ENCODE data around the gene GAL3ST2. TPM values are rescaled to one million over a fixed set of nuclear protein-coding genes. Genes with fewer than 3 reads are reported as not detected.
"Not testable (repeated sequence)": the region's sequence is repeated elsewhere in the genome, so short reads cannot be mapped to it uniquely, and the experiment has no call there.

GAL3ST2 gene
- polyA plus RNA-seq, 3 donors, result 0.22 to 0.40 (median 0.37) TPM

DNA sequence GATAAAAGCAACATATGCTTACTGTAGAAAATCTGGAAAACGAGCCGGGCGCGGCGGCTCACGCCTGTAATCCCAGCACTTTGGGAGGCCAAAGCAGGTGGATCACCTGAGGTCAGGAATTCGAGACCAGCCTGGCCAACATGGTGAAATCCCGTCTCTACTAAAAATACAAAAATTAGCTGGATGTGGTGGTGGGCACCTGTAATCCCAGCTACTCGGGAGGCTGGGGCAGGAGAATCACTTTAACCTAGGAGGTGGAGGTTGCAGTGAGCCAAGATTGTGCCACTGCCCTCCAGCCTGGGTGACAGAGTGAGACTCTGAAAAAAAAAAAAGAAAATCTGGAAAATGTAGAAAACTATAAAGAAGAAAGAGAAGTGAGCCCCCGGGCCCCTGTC, 41.2 kb downstream of the GAL3ST2 start:
- DNase-seq (ENCODE audit: low read depth in 3 of 3, low spot score in 2 of 3), result not testable (repeated sequence)

DNA sequence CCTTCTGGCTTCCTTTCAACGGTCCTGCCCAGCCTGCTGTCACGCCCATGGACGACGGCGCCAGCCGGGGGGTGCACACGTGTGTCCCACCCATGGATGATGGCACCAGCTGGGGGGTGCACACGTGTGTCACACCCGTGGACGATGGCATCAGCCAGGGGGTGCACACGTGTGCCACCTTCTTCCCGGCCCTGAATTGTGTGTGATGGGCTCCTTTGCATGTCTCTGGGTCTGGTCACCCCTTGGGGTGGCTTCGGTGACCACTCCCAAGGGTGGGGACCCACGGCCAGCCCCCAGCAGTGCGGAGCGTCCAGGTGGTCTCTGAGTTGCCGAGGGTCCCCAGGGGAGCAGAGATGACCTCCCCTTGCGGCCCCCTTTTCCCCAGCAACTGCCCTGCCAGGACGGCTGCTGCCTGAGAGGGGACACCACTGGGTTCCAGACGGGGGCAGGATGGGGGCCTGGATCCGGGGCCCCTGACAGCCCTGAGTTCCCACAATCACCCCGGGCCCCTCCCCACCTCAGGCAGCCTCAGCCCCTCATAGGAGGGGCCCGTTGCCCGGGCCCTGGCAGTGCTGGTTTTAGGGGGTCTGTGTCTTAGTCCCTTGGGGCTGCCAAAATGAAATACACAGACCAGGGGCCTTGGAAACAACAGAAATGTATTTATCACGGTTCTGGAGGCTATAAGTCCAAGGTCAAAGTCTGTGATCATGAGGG, 41.8 kb downstream of the GAL3ST2 start:
- DNase-seq (ENCODE audit: low read depth in 3 of 3, low spot score in 2 of 3), result no peak

DNA sequence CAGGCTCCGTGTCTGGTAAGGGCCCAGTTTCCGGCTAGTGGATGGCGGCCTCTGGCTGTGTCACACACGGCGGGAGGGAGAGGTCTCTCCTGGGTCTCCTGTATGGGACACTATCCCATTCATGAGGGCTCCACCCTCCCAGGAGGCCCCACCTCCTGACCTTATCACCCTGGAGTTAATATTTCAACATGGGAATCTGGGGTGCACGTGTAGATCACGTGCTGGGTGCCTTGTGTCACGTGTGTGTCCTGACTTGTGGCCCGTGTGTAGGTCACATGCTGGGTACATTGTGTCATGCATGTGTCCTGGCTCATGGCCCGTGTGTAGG, 42.3 kb downstream of the GAL3ST2 start:
- no peak for DNase-seq (ENCODE audit: low read depth in 3 of 3, low spot score in 2 of 3)

DNA sequence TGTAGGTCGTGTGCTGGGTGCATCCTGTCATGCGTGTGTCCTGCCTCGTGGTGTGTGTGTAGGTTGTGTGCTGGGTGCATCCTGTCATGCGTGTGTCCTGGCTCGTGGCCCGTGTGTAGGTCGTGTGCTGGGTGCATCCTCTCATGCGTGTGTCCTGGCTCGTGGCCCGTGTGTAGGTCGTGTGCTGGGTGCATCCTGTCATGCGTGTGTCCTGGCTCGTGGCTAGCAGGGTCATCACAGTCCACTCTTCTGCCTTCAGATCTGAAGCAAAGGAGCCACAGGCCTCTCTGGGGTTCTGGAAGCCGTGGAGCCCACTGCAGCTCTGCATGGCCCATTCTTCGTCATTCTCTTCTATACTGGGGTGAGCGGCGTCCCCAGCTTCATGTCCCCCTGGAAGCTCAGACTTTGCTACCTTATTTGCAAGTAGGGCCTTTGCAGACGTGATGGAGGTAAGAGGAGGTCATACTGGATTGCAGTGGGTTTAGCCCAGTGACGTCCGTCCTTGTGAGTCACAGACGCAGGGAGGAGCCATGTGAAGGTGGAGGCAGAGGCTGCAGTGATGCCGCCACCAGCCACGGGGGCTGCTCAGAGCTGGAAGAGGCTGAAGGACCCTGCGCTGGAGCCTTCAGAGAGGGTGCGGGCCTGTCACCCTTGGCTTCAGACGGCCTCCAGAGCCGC, 43.5 kb downstream of the GAL3ST2 start:
- not testable (repeated sequence) for DNase-seq (ENCODE audit: low read depth in 3 of 3, low spot score in 2 of 3)

DNA sequence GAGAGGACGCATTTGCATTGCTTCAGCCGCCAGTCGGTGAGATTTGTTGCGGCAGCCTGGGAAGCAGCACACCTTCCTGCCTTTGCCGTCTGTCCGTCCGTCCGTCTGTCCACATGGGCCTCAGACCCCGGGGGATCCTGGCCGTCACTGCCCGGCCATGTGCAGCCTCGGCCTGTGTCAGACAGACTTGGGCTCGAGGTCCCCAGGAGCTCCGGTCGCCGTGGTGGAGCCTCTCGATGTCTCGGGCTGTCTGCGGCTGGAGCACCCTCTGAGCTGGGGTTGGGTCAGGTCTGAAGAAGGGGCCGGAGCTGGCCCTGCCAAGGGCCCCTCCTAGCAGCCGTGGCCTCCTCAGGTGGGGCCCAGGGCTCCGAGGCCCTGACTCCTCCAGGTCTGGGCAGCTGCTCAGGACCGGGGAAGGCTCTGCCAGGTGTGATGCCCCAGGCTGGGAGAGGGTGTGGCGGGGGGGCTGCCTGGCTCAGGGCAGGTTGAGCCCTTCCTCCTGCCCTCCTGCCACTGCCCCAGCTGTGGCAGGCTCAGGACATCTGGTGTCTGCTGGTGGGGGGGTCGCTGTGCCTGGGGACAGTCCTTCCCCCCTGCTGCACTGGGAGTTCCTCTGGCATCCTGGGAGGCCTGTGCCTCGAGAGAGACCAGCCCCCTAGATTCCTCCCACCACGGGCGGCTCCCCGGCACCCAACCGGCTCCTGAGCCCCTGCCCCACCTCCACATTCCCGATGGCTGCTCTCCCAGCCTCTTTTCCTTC, 44.2 kb downstream of the GAL3ST2 start:
- DNase-seq (ENCODE audit: low read depth in 3 of 3, low spot score in 2 of 3), result no peak

DNA sequence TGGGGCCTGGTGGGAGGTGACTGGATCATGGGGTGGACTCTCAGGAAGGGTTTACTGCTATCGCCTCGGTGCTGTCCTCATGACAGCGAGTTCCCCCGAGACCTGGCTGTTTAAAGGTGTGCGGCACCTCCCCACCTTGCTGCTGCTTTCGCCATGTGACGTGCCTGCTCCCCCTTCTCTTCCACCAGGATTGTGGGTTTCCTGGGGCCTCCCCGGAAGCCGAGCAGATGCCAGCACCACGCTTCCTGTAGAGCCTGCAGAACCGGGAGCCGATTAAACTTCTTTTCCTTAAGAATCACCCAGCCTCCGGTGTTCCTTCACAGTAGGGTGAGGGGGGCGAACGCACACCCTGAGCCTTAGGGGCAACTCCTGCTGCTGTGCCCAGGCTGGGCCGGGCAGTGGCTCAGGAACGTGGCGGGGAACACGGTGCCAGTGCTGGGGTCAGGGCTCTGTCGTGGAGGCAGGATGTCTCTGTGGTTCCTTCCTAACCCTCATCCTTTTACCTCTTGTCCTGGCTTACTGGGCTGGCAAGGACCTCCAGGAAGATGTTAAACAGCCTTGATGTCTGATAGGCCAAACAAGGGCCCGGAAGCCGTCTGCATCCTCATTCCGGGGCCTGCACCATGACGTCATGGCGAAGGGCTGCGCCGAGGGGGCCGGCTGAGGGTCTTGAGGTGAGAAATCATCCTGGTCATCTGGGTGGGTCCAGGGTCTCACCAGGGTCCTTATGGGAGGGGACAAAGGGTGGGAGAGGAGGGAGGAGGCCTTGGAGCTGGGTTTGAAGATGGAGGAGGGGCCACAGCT, 45.0 kb downstream of the GAL3ST2 start:
- DNase-seq (ENCODE audit: low read depth in 3 of 3, low spot score in 2 of 3), result no peak

DNA sequence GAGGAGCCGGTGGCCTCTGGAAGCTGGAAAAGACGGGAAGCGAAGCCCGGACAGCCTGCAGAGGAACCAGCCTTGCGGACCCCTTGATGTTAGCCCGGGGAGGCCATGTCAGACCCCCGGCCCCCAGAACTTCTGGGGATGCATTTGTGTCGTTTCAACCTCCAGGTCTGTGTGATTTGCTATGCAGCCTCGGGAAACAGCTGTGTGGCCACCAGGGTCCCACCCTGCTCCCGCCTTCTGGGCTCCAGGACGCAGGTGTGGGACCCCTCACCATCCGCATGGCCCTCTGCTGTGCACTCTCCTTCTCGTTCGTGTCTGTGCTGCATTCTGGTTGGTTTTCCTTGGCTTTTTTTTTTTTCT, 45.6 kb downstream of the GAL3ST2 start:
- no peak for DNase-seq (ENCODE audit: low read depth in 3 of 3, low spot score in 2 of 3)

DNA sequence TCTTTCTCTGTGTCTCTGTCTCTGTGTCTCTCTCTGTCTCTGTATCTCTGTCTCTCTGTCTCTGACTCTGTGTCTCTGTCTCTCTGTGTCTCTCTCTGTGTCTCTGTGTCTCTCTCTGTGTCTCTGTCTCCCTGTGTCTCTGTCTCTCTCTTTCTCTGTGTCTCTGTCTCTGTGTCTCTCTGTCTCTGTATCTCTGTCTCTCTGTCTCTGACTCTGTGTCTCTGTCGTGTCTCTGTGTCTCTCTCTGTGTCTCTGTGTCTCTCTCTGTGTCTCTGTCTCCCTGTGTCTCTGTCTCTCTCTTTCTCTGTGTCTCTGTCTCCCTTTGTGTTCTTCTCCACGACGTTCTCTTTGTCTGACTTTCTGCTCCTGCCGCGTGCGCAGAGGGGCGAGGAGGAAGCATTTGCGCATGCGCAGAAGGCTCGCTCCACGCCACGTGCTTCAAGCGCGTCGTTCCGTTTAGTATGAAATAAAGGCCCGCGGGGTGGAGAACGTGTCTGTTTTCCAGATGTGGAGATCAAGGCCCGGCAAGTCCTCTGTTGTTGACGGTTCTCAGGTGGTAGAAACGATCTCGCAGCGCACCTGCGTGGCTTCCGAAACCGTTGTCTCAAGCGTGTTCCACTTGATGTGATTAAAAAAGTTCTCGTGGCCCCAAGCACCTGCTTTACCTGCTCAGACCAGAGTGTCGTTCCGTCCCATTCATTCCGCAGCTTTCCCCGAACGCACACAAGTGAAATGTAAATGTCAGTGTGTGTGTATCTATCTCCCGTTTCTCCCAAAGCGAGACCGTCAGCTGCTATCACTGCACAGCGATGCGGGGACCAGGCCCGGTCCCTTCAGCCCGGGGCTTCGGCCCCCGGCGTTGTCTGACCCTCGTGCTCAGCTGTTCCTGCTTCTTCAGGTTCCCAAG, 47.2 kb downstream of the GAL3ST2 start:
- not testable (repeated sequence) for DNase-seq (ENCODE audit: low read depth in 3 of 3, low spot score in 2 of 3)

DNA sequence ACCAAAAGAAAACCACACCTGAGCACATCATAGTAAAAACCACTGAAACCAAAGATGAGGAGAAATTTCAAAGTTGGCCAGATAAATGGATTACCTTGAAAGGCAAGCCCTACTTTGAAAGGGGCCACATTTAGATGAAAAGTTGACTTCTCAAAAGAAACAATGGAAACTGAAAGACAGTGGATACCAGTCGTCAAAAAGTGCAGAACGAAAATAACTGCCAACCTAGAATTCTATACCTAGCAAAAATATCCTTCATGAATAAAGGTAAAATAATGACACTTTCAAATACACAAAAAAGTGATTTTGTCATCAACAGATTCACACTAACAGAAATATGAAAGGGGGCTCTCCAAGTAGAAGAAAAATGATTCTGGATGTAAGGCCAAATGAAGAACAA, 50.8 kb downstream of the GAL3ST2 start:
- no peak for DNase-seq (ENCODE audit: low read depth in 3 of 3, low spot score in 2 of 3)

DNA sequence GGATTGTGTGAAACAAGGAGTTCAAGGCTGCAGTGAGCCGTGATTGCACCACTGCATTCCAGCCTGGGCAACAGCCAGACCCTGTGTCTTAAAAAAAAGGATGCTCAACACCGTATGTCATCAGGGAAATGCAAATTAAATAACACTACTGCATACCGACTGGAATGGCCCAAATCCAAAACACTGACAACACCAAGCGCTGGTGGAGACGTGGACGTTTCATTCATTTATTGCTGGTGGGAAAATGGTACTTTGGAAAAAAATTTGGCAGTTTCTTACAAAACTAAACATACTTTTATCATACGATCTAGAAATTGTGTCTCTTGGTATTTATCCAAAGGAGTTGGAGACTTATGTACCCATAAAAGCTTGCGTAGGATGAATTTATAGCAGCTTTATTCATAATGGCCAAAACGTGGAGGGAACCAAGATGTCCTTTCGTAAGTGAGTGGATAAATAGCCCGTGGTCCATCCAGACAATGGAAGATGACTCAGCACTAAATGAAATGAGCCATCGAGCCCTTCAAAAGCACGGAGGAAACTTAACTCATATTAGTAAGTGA, 56.6 kb downstream of the GAL3ST2 start:
- no peak for DNase-seq (ENCODE audit: low read depth in 3 of 3, low spot score in 2 of 3)

DNA sequence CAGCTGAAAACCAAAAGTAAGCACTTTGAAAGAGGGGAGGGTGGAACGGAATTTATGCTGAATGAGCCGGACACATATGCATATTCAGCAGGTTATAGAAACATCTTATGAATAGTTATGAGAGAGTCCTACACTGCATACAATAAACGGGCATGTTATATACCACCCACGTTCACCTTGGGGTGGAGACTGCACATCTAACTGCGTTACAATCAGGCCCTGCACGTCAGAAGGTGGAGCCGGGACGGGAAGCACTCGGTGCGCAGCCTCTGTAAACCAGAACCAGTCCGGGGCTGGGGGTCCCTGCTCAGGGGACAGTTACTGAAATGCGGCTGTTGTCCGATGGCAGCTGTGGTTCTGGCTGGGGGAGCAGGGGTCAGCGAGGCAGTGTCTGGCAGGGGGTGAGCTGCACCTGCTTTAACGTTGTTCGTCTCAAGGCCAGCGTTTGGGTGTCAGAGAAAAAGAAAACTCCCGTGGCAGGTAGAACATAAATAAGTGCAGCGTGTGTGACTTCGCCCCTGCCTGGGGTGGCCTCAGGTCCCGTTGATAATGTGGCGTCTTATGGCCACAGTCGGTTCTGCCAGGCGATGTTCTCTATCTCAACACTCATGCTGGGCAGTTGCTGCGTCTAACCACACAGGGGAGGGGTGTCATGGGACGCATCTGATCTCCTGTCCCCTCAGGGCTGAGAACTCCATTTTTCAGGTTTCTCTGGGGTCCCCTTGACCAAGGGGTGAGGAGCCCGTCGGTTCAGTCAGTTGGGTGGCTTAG, 57.3 kb downstream of the GAL3ST2 start:
- DNase-seq (ENCODE audit: low read depth in 3 of 3, low spot score in 2 of 3), result not testable (repeated sequence)

DNA sequence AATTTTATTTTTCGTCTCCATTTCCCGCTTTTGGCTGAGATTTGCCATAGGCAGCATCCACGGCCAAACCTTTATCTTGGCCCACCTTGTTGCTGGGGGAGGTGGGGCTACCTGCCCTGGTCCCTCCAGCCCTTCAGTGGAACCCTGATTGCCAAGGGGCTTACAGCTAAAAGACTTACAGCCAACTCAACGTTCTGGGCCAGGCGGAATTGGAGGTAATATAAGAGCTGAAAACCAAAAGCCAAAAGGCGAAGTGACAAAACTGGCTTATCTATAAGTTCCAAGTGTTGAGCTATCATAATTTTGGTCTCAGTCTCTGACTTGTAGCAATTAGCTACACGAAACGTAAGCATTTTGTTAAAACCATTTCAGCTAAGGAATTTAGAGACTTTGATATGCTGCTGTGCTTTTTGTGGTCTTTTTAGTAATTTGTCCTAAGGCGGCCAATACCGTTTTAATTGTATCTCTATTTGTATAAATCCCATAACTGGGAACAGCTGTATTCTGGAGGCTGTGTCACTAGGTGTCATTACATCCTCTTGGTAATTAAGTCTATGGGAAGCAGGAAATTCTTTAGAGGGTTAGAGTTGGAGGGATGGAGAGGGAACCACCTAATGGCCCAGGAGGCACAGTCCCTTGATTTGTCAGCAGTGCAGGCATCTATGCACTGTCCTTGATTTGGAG, 58.0 kb downstream of the GAL3ST2 start:
- no peak for DNase-seq (ENCODE audit: low read depth in 3 of 3, low spot score in 2 of 3)

DNA sequence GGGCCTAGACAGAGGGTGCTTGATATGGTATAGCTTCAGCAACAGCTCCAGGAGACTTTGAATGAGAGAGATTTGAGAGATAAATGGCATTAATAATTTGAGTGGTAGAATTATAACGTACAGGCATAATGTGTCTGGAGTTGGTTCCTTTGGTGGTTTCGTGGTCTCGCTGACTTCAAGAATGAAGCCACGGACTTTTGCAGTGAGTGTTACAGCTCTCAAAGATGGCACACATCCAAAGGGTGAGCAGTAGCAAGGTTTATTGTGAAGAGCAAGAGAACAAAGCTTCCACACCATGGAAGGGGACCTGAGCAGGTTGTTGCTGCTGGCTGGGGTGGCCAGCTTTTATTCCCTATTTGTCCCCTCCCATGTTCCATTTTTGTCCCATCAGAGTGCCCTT, 59.0 kb downstream of the GAL3ST2 start:
- DNase-seq (ENCODE audit: low read depth in 3 of 3, low spot score in 2 of 3), result no peak

DNA sequence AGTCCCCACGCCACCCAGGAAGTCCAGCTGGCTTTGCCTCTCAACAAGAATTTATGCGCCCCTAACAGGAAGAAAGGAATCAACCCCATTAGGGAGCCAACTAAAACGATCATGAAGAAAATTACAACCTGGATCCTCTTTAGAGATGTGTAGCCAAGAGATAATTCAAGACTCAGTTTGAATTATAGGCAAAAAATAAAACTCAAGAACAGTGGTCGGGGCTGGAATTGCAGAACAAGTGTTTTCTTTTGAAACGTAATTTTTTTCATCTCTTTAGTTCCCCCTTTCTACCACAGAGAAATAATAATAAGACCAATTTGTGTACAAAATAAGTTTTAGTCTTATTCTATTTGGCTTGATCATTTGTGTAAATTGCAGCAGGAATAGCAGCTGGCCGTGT, 59.7 kb downstream of the GAL3ST2 start:
- no peak for DNase-seq (ENCODE audit: low read depth in 3 of 3, low spot score in 2 of 3)

DNA sequence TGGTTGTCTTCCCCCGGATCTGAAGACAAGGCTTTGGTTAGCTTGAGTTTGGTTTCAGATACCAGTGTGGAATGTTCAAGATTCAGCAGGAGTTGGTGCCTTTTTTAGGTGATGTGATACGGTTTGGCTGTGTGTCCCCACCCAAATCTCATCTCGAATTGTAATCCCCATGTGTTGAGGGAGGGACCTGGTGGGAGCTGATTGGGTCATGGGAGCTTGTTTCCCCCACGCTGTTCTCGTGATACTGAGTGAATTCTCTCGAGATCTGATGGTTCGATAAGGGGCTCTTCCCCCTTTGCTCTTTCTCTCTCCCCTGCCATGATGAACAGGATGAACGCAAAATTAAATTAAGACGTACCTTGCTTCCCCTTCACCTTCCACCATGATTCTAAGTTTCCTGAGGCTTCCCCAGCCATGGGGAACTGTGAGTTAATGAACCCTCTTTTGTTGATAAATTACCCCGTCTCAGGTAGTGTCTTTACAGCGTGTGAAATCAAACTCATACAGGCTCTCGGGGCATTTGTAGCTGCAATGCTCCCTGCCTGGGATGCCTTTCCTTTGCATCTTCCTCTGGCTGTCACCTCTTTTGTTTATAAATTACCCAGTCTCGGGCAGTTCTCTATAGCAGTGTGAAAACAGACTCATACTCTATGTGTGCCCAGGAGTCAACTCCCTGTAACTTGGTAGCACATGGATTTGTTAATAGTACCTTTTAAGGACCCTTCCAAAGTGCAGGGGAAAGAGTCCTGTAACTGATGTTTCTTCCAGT, 60.8 kb downstream of the GAL3ST2 start:
- no peak for DNase-seq (ENCODE audit: low read depth in 3 of 3, low spot score in 2 of 3)

DNA sequence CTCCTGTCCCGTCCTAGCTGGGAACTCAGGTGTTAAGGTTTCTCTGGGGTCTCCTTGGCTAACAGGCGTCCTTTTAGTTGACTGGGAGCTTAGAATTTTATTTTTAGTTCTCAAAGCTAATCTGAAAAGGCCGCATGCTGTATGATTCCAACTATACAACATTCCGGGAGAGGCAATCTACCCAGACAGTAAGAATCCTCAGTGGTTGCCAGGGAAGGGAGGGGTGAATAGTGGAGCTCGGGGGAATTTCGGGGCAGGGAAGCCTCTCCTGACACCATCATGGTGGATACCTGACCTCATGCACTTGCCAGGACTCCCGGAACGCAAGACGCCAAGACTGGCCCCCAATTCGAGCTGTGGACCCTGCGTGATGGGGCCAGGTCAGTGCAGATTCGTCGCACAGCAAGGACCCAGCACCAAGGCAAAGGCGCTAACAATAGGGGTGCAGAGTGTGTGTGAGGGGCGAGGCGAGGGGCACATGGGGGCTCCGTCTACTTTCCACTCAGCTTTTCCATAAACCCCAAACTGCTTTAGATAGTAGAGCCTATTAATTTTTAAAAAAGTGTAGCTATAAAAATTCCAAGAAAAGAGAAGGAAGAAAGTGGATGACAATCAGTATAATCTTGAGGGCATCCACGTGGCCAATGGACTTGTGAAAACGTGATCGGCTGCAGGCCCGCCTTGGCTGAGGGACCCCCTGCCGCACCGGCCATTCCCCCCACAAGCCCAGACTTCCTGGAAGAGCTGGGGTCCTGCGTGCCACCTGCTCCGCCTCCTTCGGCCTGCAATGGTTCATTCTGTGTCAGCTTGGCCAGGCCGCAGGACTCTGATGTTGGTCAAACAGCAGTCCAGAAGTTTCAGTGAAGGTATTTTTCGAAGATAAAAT, 64.8 kb downstream of the GAL3ST2 start:
- DNase-seq (ENCODE audit: low read depth in 3 of 3, low spot score in 2 of 3), result no peak

DNA sequence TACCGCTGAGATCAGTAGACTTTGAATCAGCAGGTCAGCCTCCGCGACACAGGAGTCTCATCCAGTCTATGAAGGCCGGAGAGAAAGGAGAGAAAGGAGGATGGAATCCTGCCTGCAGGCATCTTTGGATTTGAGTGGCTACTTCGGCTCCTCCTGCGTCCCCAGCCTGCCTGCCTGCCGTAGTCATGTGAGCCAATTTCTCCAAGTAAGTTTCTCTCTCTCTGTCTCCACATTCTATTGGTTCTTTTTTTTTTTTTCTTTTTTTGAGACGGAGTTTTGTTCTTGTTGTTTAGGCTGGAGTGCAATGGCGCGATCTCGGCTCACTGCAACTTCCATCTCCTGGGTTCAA, 65.4 kb downstream of the GAL3ST2 start:
- DNase-seq (ENCODE audit: low read depth in 3 of 3, low spot score in 2 of 3), result no peak

Data from right renal cortex interstitium (tissue), 3 donors.